ENCODE data around the gene RAB1B. TPM values are rescaled to one million over a fixed set of nuclear protein-coding genes. Genes with fewer than 3 reads are reported as not detected.

RAB1B gene
- total RNA-seq, 4 donors from 2014 or later: 96.0 to 194 (median 130) TPM

- no peak overlapping the region for H3K4me3 ChIP-seq
- no peak overlapping the region for H3K27ac ChIP-seq
- H3K36me3 ChIP-seq: peaks cover 0 to 38% of the 10 kb centered on the region in 2 donors
- ATAC-seq (no peak), DNase-seq (no peak)
- H3K27me3 ChIP-seq: no peaks in the 10 kb centered on the region
- H3K9me3 ChIP-seq: no peaks in the 10 kb centered on the region
- H3K4me1 ChIP-seq: peaks cover 4 to 14% of the 10 kb centered on the region in 2 donors
- intact Hi-C loops (cut with DNase I; ENCODE audit: low total_unique reads): no loop called here
- in situ Hi-C loops (cut with MboI; ENCODE audit: low sequenced_read_pairs in 4 of 4): no loop called here
- TF ChIP-seq POLR2A (IDR thresholded peaks at IDR 0.05) (no peak), CTCF (IDR thresholded peaks at IDR 0.05 in 4 of 5, conservative IDR thresholded peaks at IDR 0.05 in 1 of 5) (no peak)
Measured at GRCh38 chr11:66259225-66259624, 9.2 kb upstream of the RAB1B start.

- no peak overlapping the region for H3K4me3 ChIP-seq
- intact Hi-C loops (cut with DNase I; ENCODE audit: low total_unique reads) (no loop called here), in situ Hi-C loops (cut with MboI; ENCODE audit: low sequenced_read_pairs in 4 of 4) (no loop called here)
- H3K4me1 ChIP-seq: peaks cover 4 to 14% of the 10 kb centered on the region in 2 donors
- H3K36me3 ChIP-seq: peaks cover 0 to 38% of the 10 kb centered on the region in 2 donors
- H3K27me3 ChIP-seq: no peaks in the 10 kb centered on the region
- H3K27ac ChIP-seq: no peak overlapping the region
- H3K9me3 ChIP-seq: no peaks in the 10 kb centered on the region
- TF ChIP-seq CTCF (IDR thresholded peaks at IDR 0.05 in 4 of 5, conservative IDR thresholded peaks at IDR 0.05 in 1 of 5): no peak
- no peak for TF ChIP-seq POLR2A (IDR thresholded peaks at IDR 0.05)
- no peak for ATAC-seq
- no peak for DNase-seq
Measured at GRCh38 chr11:66259956-66260355, 8.5 kb upstream of the RAB1B start.

GRCh38 chr11:66261578-66261977 lies 6.9 kb upstream of the RAB1B start:
- peaks cover 4 to 17% of the 10 kb centered on the region in 2 donors for H3K4me1 ChIP-seq
- no peak overlapping the region for H3K27ac ChIP-seq
- no peaks in the 10 kb centered on the region for H3K9me3 ChIP-seq
- no peak for DNase-seq
- no peaks in the 10 kb centered on the region for H3K27me3 ChIP-seq
- intact Hi-C loops (cut with DNase I; ENCODE audit: low total_unique reads) (no loop called here), in situ Hi-C loops (cut with MboI; ENCODE audit: low sequenced_read_pairs in 4 of 4) (no loop called here)
- no peak overlapping the region for H3K4me3 ChIP-seq
- TF ChIP-seq CTCF (IDR thresholded peaks at IDR 0.05 in 4 of 5, conservative IDR thresholded peaks at IDR 0.05 in 1 of 5): no peak
- no peak for TF ChIP-seq POLR2A (IDR thresholded peaks at IDR 0.05)
- peaks cover 0 to 38% of the 10 kb centered on the region in 2 donors for H3K36me3 ChIP-seq
- ATAC-seq: no peak

GRCh38 chr11:66262191-66262590 lies 6.2 kb upstream of the RAB1B start:
- ATAC-seq: no peak
- H3K27me3 ChIP-seq: no peaks in the 10 kb centered on the region
- intact Hi-C loops (cut with DNase I; ENCODE audit: low total_unique reads) (no loop called here), in situ Hi-C loops (cut with MboI; ENCODE audit: low sequenced_read_pairs in 4 of 4) (no loop called here)
- no peak overlapping the region for H3K4me3 ChIP-seq
- TF ChIP-seq CTCF (IDR thresholded peaks at IDR 0.05 in 4 of 5, conservative IDR thresholded peaks at IDR 0.05 in 1 of 5) (no peak), POLR2A (IDR thresholded peaks at IDR 0.05) (no peak)
- no peak overlapping the region for H3K27ac ChIP-seq
- H3K9me3 ChIP-seq: no peaks in the 10 kb centered on the region
- DNase-seq: no peak
- peaks cover 8 to 17% of the 10 kb centered on the region in 2 donors for H3K4me1 ChIP-seq
- H3K36me3 ChIP-seq: peaks cover 0 to 38% of the 10 kb centered on the region in 2 donors

GRCh38 chr11:66262696-66263095 lies 5.7 kb upstream of the RAB1B start:
- TF ChIP-seq POLR2A (IDR thresholded peaks at IDR 0.05): no peak
- Histone ChIP-seq H3K36me3 (peaks cover 0 to 38% of the 10 kb centered on the region in 2 donors), H3K9me3 (no peaks in the 10 kb centered on the region), H3K27me3 (no peaks in the 10 kb centered on the region), H3K4me1 (peaks cover 8 to 18% of the 10 kb centered on the region in 2 donors), H3K27ac (no peak overlapping the region), H3K4me3 (no peak overlapping the region)
- DNase-seq (no peak), ATAC-seq (no peak)
- intact Hi-C loops (cut with DNase I; ENCODE audit: low total_unique reads) (no loop called here), in situ Hi-C loops (cut with MboI; ENCODE audit: low sequenced_read_pairs in 4 of 4) (no loop called here)
